ENCODE results near the gene CNTNAP5. TPM values are rescaled to one million over a fixed set of nuclear protein-coding genes. Genes with fewer than 3 reads are reported as not detected.

Gene CNTNAP5
- total and polyA plus RNA-seq, 2 donors (not counting 1 experiment from before 2014, with no cell fraction given), result not detected

- Histone ChIP-seq H3K4me3 (ENCODE audit: control extremely low read depth in 1 of 5, extremely low read depth in 1 of 5, insufficient read depth in 1 of 5, low read depth in 2 of 5, low read length in 4 of 5) (no peak overlapping the region), H3K27ac (ENCODE audit: low read length in 2 of 2) (no peak overlapping the region), H3K4me2 (replicated peaks; ENCODE audit: low read depth, low read length, poor library complexity, severe bottlenecking) (no peak overlapping the region), H3K27me3 (replicated peaks in 1 of 4; ENCODE audit: control extremely low read depth in 1 of 4, control insufficient read depth in 3 of 4, insufficient read depth in 4 of 4, low read length in 3 of 4) (no peaks in the 10 kb centered on the region), H3K4me1 (ENCODE audit: control insufficient read depth in 2 of 2, insufficient read depth in 2 of 2, low read length in 2 of 2) (no peaks in the 10 kb centered on the region), H2AFZ (ENCODE audit: insufficient read depth, low read depth, low read length, poor library complexity, severe bottlenecking) (no peak overlapping the region), H3K36me3 (replicated peaks in 1 of 2; ENCODE audit: control extremely low read depth in 1 of 2, control insufficient read depth in 1 of 2, extremely low read depth in 1 of 2, insufficient read depth in 2 of 2, low read length in 1 of 2) (no peaks in the 10 kb centered on the region), H4K20me1 (ENCODE audit: control insufficient read depth, insufficient read depth, low read length, poor library complexity, severe bottlenecking) (no peaks in the 10 kb centered on the region), H3K9ac (ENCODE audit: low read length) (no peak overlapping the region), H3K9me3 (ENCODE audit: control extremely low read depth in 1 of 3, control insufficient read depth in 2 of 3, insufficient read depth in 1 of 3, low read length in 2 of 3) (no peaks in the 10 kb centered on the region), H3K79me2 (ENCODE audit: control insufficient read depth, insufficient read depth, low read length) (no peaks in the 10 kb centered on the region)
- ChIA-PET POLR2A (no interaction called here), CTCF (no interaction called here)
- WGBS (ENCODE audit: insufficient coverage), result 92% methylated on average over 2 of the region's 4 CpGs
- Mint-ChIP-seq H3K4me1 (no peaks in the 10 kb centered on the region), H3K27ac (no peak overlapping the region), H3K9me3 (ENCODE audit: insufficient read depth) (no peaks in the 10 kb centered on the region), H3K27me3 (no peaks in the 10 kb centered on the region), H3K4me3 (no peak overlapping the region)
- no peak for TF ChIP-seq EZH2 (IDR thresholded peaks at IDR 0.05; ENCODE audit: borderline replicate concordance, insufficient read depth, low read depth, low read length, poor library complexity, severe bottlenecking)
- no peak for TF ChIP-seq CTCF (IDR thresholded peaks at IDR 0.05)
- DNase-seq (no peak), ATAC-seq (ENCODE audit: low read depth) (no peak)
- intact Hi-C loops (cut with micrococcal nuclease), result no loop called here
These were observed 318.9 kb downstream of the CNTNAP5 start for GRCh38 chr2:124343827-124344498.

GRCh38 chr2:124347209-124347608 lies 322.1 kb downstream of the CNTNAP5 start:
- POLR2A ChIA-PET, result no interaction called here
- H3K27ac ChIP-seq (ENCODE audit: low read length in 2 of 2), result no peak overlapping the region
- no peak overlapping the region for H3K9ac ChIP-seq (ENCODE audit: low read length)
- no peaks in the 10 kb centered on the region for H3K27me3 Mint-ChIP-seq
- ATAC-seq (ENCODE audit: low read depth) (no peak), DNase-seq (no peak)
- no peaks in the 10 kb centered on the region for H3K79me2 ChIP-seq (ENCODE audit: control insufficient read depth, insufficient read depth, low read length)
- H3K9me3 ChIP-seq (ENCODE audit: control extremely low read depth in 1 of 3, control insufficient read depth in 2 of 3, insufficient read depth in 1 of 3, low read length in 2 of 3), result peaks cover 0 to 4% (median 0%) of the 10 kb centered on the region in 3 donors
- TF ChIP-seq EZH2 (IDR thresholded peaks at IDR 0.05; ENCODE audit: borderline replicate concordance, insufficient read depth, low read depth, low read length, poor library complexity, severe bottlenecking), result no peak
- no peak overlapping the region for H3K4me3 Mint-ChIP-seq
- intact Hi-C loops (cut with micrococcal nuclease), result no loop called here
- no peaks in the 10 kb centered on the region for H4K20me1 ChIP-seq (ENCODE audit: control insufficient read depth, insufficient read depth, low read length, poor library complexity, severe bottlenecking)
- H3K4me1 ChIP-seq (ENCODE audit: control insufficient read depth in 2 of 2, insufficient read depth in 2 of 2, low read length in 2 of 2), result no peaks in the 10 kb centered on the region
- no peak overlapping the region for H3K4me2 ChIP-seq (replicated peaks; ENCODE audit: low read depth, low read length, poor library complexity, severe bottlenecking)
- no peaks in the 10 kb centered on the region for H3K27me3 ChIP-seq (replicated peaks in 1 of 4; ENCODE audit: control extremely low read depth in 1 of 4, control insufficient read depth in 3 of 4, insufficient read depth in 4 of 4, low read length in 3 of 4)
- no peak overlapping the region for H2AFZ ChIP-seq (ENCODE audit: insufficient read depth, low read depth, low read length, poor library complexity, severe bottlenecking)
- H3K27ac Mint-ChIP-seq, result no peak overlapping the region
- H3K4me1 Mint-ChIP-seq, result no peaks in the 10 kb centered on the region
- WGBS (ENCODE audit: insufficient coverage), result 81% methylated on average over 5 of the region's 7 CpGs
- no peaks in the 10 kb centered on the region for H3K36me3 ChIP-seq (replicated peaks in 1 of 2; ENCODE audit: control extremely low read depth in 1 of 2, control insufficient read depth in 1 of 2, extremely low read depth in 1 of 2, insufficient read depth in 2 of 2, low read length in 1 of 2)
- H3K4me3 ChIP-seq (ENCODE audit: control extremely low read depth in 1 of 5, extremely low read depth in 1 of 5, insufficient read depth in 1 of 5, low read depth in 2 of 5, low read length in 4 of 5), result no peak overlapping the region
- CTCF ChIA-PET, result no interaction called here
- H3K9me3 Mint-ChIP-seq (ENCODE audit: insufficient read depth), result no peaks in the 10 kb centered on the region
